ENCODE data around the gene RASD2. TPM values are rescaled to one million over a fixed set of nuclear protein-coding genes. Genes with fewer than 3 reads are reported as not detected.
A peak's percentile ranks its signal among the peaks of the same experiment; 100 is the strongest.

The RASD2 gene
- total RNA-seq, 4 donors from 2014 or later: 4.7 to 45.9 (median 16.0) TPM

DNA sequence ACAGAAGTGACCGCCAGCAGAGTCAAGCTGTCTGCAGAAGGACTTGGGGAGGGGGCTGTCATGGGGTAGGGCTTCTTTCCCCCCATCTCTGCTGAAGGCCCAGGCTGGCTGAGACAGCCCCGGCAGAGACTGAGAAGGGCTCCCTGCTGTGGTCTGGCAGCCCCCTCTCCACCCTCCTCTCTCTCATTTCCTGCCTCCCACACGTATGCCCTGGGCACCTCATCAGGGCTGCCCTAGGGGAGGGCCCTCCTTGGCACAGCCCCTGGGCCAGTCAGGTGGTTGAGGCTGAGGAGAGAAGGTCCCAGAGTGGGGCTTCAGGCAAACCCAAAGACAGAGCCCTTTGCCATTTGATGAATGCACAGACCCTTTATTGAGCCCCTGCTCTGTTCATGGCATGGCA lies 3.6 kb downstream of the RASD2 start:
- TF ChIP-seq POLR2AphosphoS5 (IDR thresholded peaks at IDR 0.05) (no peak), POLR2A (IDR thresholded peaks at IDR 0.05) (no peak), EP300 (IDR thresholded peaks at IDR 0.05) (no peak)
- TF ChIP-seq, protein P1, sequence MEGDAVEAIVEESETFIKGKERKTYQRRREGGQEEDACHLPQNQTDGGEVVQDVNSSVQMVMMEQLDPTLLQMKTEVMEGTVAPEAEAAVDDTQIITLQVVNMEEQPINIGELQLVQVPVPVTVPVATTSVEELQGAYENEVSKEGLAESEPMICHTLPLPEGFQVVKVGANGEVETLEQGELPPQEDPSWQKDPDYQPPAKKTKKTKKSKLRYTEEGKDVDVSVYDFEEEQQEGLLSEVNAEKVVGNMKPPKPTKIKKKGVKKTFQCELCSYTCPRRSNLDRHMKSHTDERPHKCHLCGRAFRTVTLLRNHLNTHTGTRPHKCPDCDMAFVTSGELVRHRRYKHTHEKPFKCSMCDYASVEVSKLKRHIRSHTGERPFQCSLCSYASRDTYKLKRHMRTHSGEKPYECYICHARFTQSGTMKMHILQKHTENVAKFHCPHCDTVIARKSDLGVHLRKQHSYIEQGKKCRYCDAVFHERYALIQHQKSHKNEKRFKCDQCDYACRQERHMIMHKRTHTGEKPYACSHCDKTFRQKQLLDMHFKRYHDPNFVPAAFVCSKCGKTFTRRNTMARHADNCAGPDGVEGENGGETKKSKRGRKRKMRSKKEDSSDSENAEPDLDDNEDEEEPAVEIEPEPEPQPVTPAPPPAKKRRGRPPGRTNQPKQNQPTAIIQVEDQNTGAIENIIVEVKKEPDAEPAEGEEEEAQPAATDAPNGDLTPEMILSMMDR (IDR thresholded peaks at IDR 0.05): no peak
- H3K27me3 ChIP-seq: peaks cover 10% of the 10 kb centered on the region
- H3K4me1 ChIP-seq: peaks cover 0 to 80% (median 17%) of the 10 kb centered on the region in 3 donors
- no peak for ATAC-seq
- H3K27ac ChIP-seq: peak overlapping the region in 3 of 4 donors; percentile 88 to 91 (median 90)
- H3K4me3 ChIP-seq: peak overlapping the region in 1 of 2 donors; percentile 85
- H3K36me3 ChIP-seq: peaks cover 0 to 25% of the 10 kb centered on the region in 2 donors
- 0 to 14% methylated on average over 1 of the region's 3 CpGs for WGBS, 2 donors (ENCODE audit: low coverage in 1 of 2)
- H3K9me3 ChIP-seq: no peaks in the 10 kb centered on the region

DNA sequence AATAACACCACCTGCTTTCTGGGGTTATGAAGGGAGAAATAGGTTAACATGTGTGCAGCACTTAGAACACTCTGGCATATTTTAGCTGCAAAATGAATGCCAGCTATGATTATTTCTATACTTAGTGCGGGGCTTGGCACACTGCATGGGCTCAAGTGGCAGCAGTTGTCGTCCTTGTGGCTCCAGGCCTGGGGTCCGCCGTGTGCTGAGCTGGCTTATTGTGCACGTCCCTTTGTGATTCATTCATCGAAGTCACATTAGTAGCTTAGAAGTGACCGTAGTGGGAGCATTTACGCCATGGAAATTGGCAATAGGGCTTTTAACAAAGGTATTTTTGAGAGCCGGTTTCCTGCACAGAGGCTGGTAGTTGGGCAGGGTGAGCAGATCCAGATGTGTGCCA lies 4.2 kb downstream of the RASD2 start:
- Histone ChIP-seq H3K27me3 (peaks cover 10% of the 10 kb centered on the region), H3K27ac (peak overlapping the region in 3 of 4 donors; percentile 88 to 91 (median 90)), H3K9me3 (no peaks in the 10 kb centered on the region), H3K36me3 (peaks cover 0 to 25% of the 10 kb centered on the region in 2 donors), H3K4me3 (no peak overlapping the region), H3K4me1 (peaks cover 0 to 79% (median 15%) of the 10 kb centered on the region in 3 donors)
- ATAC-seq: no peak
- TF ChIP-seq POLR2A (IDR thresholded peaks at IDR 0.05) (no peak), POLR2AphosphoS5 (IDR thresholded peaks at IDR 0.05) (no peak), EP300 (IDR thresholded peaks at IDR 0.05) (no peak)
- TF ChIP-seq, protein P1 (IDR thresholded peaks at IDR 0.05): no peak
- WGBS, 2 donors (ENCODE audit: low coverage in 1 of 2): 72% methylated on average over 8 of the region's 9 CpGs; no CpG with 5 or more reads in 1 of the 2 donors

DNA sequence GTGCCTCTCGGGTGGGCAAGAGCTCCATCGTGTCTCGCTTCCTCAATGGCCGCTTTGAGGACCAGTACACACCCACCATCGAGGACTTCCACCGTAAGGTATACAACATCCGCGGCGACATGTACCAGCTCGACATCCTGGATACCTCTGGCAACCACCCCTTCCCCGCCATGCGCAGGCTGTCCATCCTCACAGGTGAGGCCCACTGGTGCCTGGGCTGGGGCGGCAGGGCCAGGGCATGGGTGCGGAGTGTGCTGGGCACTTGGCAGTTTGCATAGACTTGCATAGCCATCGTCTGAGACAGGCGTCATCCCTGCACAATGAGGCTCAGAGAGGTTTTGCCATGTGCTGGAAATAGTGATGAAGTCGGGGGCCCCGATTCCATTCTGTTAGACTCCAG lies 6.3 kb downstream of the RASD2 start:
- no peak for ATAC-seq
- no peaks in the 10 kb centered on the region for H3K9me3 ChIP-seq
- TF ChIP-seq POLR2AphosphoS5 (IDR thresholded peaks at IDR 0.05): no peak
- no peak for TF ChIP-seq POLR2A (IDR thresholded peaks at IDR 0.05)
- H3K27me3 ChIP-seq: no peaks in the 10 kb centered on the region
- no peak overlapping the region for H3K27ac ChIP-seq
- no peak overlapping the region for H3K4me3 ChIP-seq
- WGBS, 2 donors (ENCODE audit: low coverage in 1 of 2): 85% methylated on average over 7 of the region's 18 CpGs; no CpG with 5 or more reads in 1 of the 2 donors
- peaks cover 0 to 63% (median 11%) of the 10 kb centered on the region in 3 donors for H3K4me1 ChIP-seq
- peaks cover 0 to 38% of the 10 kb centered on the region in 2 donors for H3K36me3 ChIP-seq

DNA sequence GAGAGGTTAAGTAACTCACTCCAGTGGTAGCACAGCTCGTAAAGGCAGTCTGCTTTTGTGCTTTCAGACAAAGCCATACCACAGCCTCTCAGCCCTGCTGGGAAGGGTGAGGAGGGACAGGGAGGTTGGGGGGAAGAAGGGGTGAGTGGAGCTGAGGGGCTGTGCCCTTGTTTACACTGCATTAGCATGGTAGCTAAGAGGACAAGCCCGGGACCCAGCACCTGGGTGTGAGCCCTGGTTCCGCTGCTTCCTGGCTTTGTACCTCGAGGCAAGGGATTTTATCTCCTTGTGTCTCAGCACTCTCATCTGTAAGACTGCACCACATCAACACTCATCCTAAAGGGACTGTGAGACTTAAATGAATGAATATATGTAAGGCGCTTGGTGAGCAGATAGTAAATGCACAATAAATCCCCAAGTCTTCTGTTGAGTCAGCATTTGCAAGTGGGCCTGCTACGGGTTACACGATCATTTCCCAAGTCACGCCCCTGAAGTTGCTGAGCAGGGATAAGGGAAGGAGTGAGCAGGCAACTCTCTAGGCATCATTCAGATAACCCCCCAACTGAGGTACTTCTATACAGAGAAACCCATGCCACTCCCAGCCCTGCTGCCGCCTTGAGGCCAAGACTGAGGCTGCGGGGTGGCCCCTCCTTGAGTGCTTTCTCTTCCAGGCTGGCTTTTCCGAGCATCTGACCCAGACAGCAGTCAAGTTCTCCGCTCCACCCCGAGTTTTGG lies 7.5 kb downstream of the RASD2 start:
- Histone ChIP-seq H3K4me3 (no peak overlapping the region), H3K36me3 (peaks cover 0 to 51% of the 10 kb centered on the region in 2 donors), H3K27ac (peak overlapping the region in 3 of 4 donors; percentile 19 to 63 (median 55)), H3K4me1 (peaks cover 0 to 61% (median 5%) of the 10 kb centered on the region in 3 donors), H3K27me3 (no peaks in the 10 kb centered on the region), H3K9me3 (no peaks in the 10 kb centered on the region)
- ATAC-seq: no peak
- no peak for TF ChIP-seq POLR2A (IDR thresholded peaks at IDR 0.05)
- TF ChIP-seq, protein P1 (IDR thresholded peaks at IDR 0.05): no peak
- 54 to 70% methylated on average over 7 to 9 of the region's 13 CpGs for WGBS, 2 donors (ENCODE audit: low coverage in 1 of 2)

DNA sequence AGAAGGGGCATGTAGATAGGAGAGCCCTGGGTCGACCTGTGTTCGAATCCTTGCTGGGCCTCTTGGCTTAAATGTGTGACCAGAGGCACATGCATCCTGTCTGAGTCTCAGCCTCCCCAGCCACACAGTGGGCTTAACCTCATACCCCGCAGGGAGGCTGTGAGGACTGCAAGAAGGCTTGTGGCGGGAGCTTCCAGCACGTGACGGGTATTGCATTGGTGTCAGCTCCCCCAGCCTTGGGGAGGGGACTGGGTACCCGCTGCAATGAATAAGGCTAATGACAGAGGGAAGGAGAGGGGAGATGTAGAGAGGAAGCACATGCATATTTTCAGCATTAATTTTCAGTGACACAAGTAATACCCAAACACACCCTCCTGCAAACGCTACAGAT lies 8.1 kb downstream of the RASD2 start:
- no peak for TF ChIP-seq POLR2AphosphoS5 (IDR thresholded peaks at IDR 0.05)
- no peak for TF ChIP-seq EP300 (IDR thresholded peaks at IDR 0.05)
- TF ChIP-seq POLR2A (IDR thresholded peaks at IDR 0.05): no peak
- Histone ChIP-seq H3K27ac (peak overlapping the region in 3 of 4 donors; percentile 19 to 63 (median 55)), H3K36me3 (peaks cover 0 to 57% of the 10 kb centered on the region in 2 donors), H3K9me3 (no peaks in the 10 kb centered on the region), H3K4me3 (no peak overlapping the region), H3K4me1 (peaks cover 0 to 55% (median 5%) of the 10 kb centered on the region in 3 donors), H3K27me3 (no peaks in the 10 kb centered on the region)
- WGBS, 2 donors (ENCODE audit: low coverage in 1 of 2): 40 to 85% methylated on average over 1 to 4 of the region's 8 CpGs
- ATAC-seq: no peak

DNA sequence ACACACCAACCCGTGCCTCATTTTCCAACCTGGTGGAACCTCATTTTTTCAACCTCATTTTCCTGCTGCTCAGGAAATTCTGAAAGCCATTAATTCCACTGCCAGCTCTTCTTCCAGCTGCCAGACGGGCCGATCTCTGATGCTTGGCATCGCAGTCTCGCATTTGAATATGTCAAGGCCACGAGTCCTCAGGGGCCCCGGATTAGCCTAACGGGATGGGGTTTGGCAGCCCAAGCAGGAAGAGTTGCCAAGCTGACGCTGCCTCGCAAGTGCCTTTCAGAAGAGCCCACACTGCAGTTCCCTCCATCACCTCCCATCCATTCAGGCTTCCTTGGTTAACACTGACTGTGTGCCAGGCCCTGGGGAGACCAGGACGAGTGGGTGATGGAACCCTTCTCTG lies 8.7 kb downstream of the RASD2 start:
- Histone ChIP-seq H3K4me1 (peaks cover 0 to 49% (median 5%) of the 10 kb centered on the region in 3 donors), H3K36me3 (peaks cover 0 to 57% of the 10 kb centered on the region in 2 donors), H3K4me3 (no peak overlapping the region), H3K9me3 (no peaks in the 10 kb centered on the region), H3K27ac (peak overlapping the region in 3 of 4 donors; percentile 19 to 63 (median 55)), H3K27me3 (no peaks in the 10 kb centered on the region)
- 4 to 14% methylated on average over 8 to 9 of the region's 11 CpGs for WGBS, 2 donors (ENCODE audit: low coverage in 1 of 2)
- TF ChIP-seq POLR2AphosphoS5 (IDR thresholded peaks at IDR 0.05) (peak; percentile 8), POLR2A (IDR thresholded peaks at IDR 0.05) (no peak), EP300 (IDR thresholded peaks at IDR 0.05) (no peak)
- TF ChIP-seq, protein P1 (IDR thresholded peaks at IDR 0.05): peak in 1 of 4 experiments; percentile 9
- no peak for ATAC-seq
